HTR-8/SVneo (cell line): ENCODE results near the gene JARID2.
"Not testable (repeated sequence)": the region's sequence is repeated elsewhere in the genome, so short reads cannot be mapped to it uniquely, and the experiment has no call there.

Experiments
- DNase-seq: peaks from one replicate; pipeline ENCODE4 v3.0.0; 2011; ENCODE audit warnings: low spot score, mixed read lengths; ENCODE audit not compliant: insufficient read length
- FAIRE-seq: peaks from 2 replicates; lab custom pipeline; 2011; peaks lifted over from hg19 to GRCh38; lab: Jason Lieb, UNC

The JARID2 gene

DNA sequence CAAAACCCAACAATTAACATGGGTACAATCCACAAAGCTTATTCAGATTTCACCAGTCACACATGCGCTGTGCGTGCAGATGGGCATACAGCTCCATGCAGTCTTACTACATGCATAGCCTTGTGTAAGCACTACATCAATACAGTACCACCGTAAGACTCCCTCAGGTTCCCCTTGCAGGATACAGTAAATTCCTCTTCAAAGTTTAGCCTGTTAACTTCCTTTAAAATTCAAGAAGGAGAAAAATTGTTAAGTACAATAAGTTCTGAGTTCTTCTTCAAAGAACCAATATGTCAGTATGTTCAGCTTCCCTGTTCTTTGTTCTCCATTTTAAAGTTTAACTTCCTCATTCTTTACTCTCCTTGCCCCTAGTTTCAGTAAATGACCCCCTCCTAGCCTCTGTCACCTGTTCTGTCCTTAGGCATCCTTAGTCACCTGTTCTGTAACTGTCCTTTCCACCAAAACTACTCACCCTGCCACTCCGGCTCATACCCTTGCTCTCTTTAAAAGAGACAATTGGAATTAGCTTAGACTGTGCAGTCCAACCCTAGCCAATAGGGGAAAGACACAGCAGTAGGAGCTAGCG is 297.6 kb downstream of the JARID2 start:
- FAIRE-seq, result not testable (repeated sequence)

DNA sequence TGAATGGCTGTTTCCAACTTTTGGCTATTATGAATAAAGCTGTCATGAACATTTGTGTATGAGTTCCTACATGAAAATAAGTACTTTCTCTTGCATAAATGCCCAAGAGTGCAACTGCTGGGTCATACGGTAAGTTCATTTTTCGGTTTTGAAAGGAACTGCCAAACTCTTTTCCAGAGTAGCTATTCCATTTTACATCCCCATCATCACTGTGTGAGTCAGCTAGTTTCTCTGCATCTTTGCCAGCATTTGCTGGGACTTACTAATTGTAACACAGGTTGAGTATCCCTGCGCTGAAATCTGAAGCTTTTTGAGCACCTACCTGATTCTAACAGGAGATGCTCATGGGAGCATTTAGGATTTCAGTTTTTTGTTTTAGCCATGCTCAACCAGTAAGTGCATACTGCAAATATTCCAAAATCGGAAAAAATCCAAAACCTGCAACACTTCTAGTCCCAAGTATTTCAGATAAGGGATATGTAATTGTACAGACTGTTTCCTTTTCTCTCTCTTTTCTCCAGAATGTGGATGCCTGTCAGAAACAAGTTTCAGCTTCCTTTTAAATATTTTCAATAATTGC is 298.5 kb downstream of the JARID2 start:
- DNase-seq (no peak), FAIRE-seq (no peak)

More for the DNA sequence above, 297.6 kb downstream of the JARID2 start:
- DNase-seq, result not testable (repeated sequence)

DNA sequence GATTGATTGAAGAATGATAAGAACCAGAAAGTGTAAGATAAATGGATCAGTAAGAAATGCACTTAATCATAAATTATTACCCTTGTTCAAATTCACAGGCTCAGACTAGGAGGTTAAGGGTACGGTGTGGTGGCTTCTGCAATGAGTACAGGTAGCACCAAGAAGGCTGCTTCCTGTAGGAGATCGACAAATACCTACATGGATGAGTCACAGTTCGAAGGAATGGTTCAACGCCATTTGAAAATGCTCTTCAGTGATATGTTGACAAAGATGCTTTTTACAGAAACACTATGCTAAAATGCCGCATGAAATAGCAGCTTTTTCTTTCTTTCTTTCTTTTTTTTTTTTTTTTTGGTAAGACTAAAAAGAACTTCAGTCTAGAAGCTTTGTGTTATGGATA is 300.7 kb downstream of the JARID2 start:
- DNase-seq (no peak), FAIRE-seq (no peak)

DNA sequence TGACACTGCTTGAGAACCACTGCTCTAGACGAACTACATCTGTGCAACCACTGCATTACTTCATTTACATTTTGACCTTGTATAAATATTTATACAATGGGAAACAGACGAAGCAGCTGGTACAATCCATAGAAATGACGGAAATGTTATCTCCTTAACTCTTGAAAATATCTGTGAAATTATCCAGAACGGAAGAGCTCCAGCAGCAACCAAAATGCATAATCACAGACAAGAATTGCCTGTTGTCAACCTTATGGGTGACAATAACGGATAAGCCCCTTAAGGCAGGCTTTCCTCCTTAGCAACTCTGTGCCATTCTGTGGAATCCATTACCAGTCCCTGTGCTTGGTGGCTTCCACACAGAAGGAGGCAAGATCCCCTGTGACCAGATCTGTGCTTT is 301.5 kb downstream of the JARID2 start:
- DNase-seq (no peak), FAIRE-seq (no peak)

DNA sequence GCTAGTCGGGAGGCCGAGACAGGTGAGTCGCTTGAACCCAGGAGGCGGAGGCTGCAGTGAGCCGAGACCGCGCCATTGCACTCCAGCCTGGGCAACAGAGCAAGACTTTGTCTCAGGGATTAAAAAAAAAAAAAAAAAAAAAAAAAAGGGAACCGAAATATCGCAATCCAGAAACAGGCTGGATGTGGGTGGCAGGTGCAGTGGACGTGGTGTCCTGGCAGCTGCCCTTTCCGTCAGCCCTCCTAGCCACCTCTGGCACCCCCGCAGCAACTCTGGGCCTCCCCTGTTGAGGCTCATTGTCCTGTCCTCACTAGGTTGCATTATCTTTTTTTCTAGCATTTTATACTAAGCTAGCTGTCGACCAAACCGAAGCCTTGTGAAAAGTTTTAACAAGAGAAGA is 303.5 kb downstream of the JARID2 start:
- no peak for FAIRE-seq
- DNase-seq, result no peak

DNA sequence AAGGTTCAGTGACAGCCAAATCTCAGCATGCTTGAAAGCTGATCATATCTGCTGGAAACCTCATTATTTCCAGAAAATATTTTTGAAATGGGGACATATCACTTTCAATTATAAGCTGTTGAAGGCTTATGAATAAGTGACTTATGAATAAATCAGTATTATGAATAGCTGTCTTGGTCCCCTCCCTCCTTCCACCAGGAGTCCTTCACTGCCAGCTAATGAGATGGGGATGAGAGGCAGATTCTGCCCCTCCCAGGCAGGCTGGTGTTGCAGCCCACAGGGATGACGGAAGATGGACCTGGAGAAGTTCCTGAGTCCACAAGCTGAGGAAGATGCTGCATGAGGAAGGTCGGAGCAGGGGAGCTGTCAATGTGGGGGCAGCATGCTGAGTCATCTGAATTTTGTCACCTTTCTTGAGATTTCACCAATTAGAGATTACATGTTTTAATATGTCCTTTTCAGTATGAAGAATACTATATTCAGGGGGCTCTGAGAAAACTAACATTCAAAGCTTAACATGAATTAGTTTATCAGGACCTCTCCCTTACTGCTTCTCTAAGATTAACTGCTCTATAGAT is 304.8 kb downstream of the JARID2 start:
- DNase-seq (no peak), FAIRE-seq (no peak)

DNA sequence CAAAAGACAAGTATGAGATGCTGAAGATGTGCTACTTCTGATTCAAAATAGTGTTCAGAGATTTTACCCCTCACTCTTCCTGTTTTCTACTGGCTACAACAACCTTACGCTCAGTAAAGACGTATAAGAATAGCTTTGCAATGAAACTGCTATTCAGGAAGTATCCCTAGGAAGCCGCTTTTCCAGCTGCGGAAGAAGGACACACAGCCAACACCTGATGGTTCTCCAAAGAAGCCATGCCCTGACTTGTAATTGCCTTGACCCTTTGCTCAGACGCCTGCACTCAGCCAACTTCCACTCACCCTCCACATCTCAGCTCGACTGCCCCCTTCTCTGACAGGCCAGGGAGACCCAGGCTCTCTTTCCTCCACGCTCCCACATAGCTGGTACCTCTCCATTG is 305.4 kb downstream of the JARID2 start:
- FAIRE-seq, result no peak
- DNase-seq, result no peak

DNA sequence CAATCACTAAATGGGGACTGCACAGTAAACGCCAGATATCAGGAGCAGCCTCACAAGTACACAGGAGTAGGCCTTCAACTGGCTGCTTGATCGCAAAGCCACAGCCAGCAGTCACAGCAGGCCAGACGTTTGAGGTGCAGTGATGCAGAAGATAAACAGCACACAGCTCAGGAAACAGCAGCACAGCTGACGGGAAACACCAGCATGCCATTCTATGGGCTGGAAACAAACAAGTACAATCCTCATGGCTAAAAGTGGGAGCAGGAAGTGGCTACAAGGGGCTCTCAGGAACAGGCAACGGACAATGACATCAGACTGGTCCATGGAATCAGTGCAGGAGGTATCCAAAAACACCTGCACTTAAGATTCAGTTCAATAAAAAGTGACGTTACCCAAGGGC is 305.9 kb downstream of the JARID2 start:
- FAIRE-seq, result no peak
- DNase-seq, result no peak

DNA sequence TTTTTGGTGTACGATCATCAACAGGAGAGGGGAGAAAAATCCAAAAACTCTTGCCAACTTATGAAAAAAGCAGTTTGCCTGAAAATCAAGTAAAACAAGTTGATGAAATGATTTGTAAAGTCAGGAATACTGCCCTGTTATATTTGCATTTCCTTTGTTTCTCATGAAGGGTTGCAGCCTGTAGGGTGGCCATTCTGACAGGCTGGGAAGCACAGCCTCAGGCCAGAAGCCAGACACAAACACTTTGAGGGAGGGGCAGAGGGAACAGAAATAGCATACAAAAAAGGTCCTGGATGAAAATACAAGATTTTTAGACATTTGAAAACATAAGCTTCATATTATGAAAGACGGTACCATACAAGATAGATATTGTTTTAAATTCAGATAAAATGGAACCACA is 307.2 kb downstream of the JARID2 start:
- DNase-seq, result no peak
- no peak for FAIRE-seq

DNA sequence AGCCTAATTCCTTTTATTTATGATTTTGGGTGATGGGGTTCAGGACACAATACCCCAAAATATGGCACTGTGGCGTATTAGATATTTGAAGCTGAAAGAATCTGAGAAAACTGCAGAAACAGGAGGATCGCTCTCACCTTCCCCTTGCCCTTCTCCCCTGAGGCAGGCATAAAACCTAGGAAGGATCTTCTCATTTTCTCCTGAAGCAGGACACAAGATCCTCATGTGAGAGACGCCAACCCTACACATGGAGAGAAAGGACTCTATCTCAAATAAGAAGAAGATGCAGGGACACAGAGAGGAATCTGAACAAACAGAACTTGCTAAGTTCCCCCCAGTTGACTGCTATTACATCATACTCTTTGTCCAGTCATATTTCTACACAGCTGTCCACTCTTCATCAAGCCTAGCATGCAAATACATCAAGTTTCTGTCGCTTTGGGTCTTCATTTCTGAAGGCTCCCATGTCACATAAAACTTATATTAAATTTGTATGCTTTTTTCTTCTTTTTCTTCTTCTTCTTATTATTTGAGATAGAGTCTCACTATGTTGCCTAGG is 307.9 kb downstream of the JARID2 start:
- DNase-seq, result no peak
- no peak for FAIRE-seq

DNA sequence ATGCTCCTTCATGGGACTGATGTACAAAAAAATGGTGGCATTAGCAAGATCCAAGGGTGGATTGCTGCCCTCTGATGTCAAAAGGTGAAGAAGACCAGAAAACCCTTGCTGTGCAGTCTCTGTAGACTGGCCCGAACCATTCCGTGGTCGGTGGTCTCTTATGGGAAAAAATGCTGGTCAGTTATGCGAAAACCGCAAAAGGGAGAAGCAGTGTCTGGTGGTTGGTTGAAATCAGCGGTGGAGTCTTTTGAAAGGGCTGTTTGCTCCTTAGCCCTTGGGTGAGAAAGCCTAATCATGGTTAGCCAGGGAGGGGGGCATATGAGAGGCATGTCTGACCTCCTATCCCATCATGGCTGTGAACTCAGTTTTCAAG is 308.8 kb downstream of the JARID2 start:
- no peak for FAIRE-seq
- no peak for DNase-seq

DNA sequence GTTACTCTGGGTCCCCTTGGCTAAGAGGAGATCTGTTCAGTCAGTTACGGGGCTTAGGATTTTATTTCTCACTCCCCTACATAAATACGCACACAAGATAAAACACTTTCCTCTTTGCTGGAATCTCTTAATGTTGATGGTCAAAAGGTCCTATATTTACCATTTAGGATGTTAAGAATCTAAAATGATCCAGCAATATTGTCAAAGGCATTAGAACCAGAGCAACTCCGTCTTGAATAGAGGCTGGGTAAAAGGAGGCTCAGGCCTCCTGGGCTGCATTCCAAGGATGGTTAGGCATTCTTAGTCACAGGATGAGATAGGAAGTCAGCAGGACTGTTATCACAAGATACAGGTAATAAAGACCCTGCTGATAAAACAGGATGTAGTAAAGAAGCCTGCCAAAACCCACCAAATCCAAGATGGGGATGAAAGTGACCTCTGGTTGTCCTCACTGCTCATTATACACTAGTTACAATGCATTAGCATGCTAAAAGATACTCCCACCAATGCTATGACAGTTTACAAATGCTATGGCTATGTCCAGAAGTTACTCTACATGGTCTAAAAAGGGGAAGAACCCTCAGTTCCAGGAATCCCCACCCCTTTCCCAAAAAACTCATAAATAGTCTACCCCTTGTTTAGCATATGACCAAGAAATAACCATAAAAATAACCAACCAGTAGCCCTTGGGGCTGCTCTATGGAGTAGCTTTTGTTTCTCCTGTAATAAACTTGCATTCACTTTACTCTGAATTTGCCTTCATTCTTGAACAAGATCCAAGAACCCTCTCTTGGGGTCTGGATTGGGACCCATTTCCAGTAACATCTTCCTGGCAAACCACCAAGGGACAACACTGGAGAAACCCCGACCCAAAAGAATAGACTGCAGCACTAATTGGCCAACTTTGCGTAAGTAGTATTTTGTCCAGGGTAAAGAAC is 309.5 kb downstream of the JARID2 start:
- FAIRE-seq, result no peak
- DNase-seq, result no peak

DNA sequence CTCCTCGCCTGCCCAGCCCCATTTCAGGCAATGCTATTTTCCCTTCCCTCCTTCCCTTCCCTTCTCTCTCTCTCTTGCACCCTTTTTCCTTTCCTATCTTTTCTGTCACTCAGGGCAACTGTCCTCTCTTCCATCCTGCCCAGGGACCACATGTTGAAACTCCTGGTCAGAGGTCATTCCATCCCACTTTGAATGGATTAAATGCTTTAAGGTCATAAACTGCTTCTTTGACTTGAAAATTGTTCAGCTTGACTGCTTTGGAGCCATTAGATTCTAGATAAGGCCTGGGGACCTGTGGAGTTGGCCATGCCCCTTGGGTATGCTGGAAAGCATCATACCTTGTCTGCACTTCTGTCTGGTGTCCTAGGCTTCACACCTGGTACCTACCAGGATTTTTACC is 310.8 kb downstream of the JARID2 start:
- FAIRE-seq (no peak), DNase-seq (no peak)

DNA sequence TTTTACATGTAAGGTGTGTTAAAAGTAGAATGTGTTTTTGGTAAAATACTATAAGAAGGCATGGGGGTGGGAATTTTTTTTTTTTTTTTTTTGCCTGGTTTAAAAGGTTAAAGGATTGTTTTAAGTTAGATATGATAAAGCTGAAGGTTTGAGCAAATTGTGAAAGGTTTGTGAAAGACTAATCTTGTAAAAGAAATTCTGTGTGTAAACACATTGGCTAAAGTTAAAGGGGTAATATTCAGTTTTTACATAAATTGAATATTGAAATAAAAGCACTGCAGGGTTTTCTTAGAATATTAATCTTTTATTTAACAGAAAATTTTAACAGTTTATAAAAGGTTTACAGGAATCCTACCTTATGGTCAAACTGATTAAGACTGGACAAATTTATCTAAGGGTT is 311.3 kb downstream of the JARID2 start:
- FAIRE-seq, result no peak
- no peak for DNase-seq

DNA sequence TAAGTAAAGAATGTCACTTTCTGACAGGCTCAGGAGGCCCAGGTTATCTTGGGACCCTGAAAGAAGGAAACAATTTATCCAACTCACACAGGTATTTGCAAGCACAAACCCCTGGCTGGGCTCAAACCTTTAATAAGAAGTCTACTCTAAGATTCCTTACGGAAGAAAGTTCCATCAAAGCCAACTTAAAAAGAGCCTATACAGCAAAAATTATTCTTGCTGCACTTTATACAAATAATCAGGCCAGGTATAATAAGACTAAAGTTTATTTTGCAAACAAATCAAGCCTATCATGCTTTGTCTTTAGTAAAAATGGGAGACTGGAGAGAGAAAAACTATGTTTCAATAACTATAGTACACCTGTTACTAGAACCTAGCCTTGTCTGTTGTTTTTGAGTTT is 314.8 kb downstream of the JARID2 start:
- DNase-seq (no peak), FAIRE-seq (no peak)

DNA sequence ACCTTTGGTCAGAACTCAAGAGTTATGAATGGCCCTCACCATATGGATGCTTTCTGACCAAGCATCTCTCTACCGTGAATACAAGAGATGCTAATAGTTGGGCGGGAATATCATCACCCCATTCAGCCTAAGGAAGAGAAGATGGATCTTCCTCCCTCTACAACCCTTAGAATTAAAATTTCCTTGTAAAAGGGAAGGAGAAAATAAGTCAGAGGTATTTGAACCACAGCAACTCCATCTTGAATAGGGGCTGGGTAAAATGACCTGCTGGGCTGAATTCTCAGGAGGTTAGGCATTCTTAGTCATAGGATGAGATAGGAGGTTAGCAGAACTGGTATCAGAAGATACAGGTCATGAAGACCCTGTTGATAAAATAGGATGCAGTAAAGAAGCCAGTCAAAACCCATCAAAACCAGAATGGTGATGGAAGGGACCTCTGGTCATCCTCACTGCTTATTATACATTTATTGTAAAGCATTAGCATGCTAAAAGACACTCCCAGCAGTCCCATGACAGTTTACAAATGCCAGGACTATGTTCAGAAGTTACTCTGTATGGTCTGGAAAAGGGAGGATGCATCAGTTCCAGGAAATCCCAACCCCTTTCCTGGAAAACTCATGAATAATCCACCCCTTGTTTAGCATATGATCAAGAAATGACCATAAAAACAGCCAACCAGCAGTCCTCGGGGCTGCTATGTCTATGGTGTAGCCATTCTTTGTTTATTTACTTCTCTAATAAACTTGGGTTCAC is 315.8 kb downstream of the JARID2 start:
- no peak for FAIRE-seq

DNA sequence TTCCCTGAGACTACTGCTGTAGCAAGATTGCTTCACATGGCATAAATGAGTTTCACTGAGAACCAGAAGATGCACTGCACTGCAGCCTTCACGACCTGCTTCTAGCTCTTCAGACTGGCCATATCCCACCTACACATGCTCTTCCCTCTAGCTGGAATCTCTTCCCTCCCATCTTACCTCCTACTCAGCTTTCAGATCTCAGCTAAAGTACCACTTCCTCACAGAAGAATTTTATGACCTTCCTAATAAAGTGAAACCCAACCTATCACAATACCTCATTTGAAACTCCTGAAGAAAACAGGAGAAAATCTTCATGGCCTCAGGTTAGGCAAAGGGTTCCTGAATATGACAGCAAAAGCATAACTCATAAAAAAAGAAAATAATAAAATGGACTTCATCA is 317.1 kb downstream of the JARID2 start:
- DNase-seq (no peak), FAIRE-seq (no peak)

More for the DNA sequence above, 315.8 kb downstream of the JARID2 start:
- DNase-seq, result no peak

DNA sequence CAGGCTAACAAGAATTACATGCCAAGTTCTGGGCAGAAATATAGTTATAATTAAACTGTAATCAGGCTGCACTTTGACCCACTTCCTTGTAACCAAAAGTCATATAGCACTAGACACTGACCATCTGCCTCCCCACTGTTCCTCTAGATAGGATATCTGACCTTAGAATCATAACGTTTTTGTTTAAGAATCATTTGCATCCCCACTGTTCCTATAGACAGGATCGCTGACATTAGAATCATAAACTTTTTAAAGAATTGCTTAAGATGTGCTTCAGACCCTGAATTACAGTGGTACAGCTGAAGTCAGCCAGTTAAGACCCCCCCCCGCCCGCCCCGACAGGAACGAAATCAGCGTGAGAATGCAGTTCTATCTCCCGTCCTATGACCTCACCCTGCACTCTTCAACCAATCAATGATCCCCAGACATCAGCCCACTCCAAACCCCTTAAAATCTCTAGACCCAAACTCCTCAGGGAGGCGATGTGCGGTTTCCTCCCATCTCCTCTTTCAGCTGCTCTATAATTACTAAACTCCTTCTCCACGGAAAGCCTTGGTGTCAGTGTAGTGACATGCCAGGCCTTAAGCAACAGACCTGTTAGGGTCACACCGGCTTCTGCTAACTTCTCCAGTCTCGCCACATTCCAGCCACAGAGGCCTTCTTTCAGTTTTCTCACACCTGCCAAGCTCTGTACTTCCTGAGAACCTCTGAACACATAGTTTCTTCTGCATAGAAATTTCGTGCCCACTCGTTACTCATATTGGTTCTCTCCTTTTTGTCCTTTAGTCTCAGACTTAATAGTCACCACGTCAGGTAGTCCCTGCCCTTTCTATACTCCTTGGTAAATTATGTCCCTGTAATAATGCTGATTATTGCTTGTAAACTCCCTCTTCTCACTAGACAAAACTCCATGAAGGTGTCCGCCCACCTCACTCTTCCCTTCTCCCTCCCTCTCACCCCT is 323.4 kb downstream of the JARID2 start:
- FAIRE-seq (no peak), DNase-seq (no peak)

DNA sequence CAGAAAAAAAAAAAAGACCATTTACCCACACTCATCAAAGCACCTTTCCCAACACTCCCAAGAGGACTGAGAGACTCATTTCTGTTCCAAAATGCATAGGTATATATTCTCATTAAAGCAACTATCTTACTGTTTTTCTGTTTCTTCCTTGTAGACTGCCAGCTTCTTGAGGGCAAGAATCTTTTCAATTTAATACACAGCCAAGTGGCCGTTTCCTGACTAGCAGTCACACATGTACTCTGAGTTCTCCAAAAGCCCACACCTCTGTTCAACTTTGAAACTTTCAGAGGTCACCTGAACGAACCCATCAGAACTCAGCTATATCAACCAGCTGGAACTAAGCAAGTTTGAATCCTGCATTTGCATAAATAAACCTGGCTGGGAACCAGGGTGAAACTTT is 324.3 kb downstream of the JARID2 start:
- no peak for FAIRE-seq
- no peak for DNase-seq
